Measurements from ENCODE around the gene CPNE1.

DNA sequence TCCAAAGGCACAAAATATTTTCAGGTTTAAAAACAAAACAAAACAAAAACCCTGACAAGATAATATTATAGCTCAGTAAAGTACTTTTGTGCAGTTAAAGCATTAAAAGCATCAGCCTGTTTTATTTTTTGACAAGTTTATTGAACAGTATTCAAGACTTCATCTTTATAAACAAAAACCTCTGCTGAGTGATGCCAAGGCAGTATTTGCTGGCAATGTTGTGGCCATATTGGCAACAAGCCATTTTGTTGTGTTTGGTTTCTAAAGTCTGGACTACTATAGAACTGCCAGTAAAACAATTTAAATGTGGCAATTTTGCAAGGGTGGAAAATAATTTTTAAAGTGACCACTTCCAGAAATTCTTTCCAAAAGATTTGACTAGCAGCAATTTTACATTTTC, 15.9 kb downstream of the CPNE1 start:
- TF ChIP-seq, protein P1, sequence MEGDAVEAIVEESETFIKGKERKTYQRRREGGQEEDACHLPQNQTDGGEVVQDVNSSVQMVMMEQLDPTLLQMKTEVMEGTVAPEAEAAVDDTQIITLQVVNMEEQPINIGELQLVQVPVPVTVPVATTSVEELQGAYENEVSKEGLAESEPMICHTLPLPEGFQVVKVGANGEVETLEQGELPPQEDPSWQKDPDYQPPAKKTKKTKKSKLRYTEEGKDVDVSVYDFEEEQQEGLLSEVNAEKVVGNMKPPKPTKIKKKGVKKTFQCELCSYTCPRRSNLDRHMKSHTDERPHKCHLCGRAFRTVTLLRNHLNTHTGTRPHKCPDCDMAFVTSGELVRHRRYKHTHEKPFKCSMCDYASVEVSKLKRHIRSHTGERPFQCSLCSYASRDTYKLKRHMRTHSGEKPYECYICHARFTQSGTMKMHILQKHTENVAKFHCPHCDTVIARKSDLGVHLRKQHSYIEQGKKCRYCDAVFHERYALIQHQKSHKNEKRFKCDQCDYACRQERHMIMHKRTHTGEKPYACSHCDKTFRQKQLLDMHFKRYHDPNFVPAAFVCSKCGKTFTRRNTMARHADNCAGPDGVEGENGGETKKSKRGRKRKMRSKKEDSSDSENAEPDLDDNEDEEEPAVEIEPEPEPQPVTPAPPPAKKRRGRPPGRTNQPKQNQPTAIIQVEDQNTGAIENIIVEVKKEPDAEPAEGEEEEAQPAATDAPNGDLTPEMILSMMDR (IDR thresholded peaks at IDR 0.05) = no peak
- TF ChIP-seq ZFX (IDR thresholded peaks at IDR 0.05; ENCODE audit: borderline replicate concordance) = no peak
